HG03565 (cell line): Measurements from ENCODE around the gene SERPINA10.

Source experiments
- ATAC-seq: cut with Tn5 transposase; IDR thresholded peaks from one replicate; pipeline ENCODE4 v1.9.1; 2021; ENCODE audit warnings: mild to moderate bottlenecking, moderate library complexity; ENCODE audit not compliant: unreplicated experiment

The SERPINA10 gene, protein sequence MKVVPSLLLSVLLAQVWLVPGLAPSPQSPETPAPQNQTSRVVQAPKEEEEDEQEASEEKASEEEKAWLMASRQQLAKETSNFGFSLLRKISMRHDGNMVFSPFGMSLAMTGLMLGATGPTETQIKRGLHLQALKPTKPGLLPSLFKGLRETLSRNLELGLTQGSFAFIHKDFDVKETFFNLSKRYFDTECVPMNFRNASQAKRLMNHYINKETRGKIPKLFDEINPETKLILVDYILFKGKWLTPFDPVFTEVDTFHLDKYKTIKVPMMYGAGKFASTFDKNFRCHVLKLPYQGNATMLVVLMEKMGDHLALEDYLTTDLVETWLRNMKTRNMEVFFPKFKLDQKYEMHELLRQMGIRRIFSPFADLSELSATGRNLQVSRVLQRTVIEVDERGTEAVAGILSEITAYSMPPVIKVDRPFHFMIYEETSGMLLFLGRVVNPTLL

DNA sequence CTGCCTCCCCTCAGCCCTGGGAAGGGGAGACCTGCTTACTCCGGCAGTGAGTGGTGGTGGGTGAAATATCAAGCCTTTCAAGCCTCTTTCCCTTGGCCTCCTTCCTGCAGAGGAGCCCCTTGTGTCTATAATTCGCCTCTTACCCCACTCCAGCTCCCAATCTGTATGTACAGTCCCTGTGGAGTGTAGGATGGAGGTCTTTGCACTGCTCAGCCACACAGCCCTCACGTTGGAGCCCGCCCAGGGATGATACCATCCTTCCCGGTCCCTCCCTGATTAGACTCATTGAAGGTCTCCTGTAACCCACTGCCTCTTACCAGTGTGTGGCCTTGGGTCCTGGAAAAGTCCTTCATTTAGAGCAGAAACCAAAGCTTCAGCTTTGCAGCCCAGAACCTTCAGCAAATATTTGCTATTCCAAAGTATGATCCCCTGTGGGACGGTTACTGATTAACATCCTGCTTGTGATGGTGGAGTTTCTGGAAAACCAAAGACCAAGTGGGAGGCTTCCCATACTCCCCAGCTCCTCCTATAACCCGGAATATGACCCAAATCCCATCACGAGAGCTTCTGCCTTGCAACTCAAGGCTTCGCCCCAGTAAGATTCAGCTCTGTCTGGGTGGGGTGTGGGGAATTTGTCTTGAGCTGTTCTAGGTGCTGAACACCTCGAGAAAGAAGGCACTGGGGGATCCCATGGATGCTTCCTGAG, at the start of gene SERPINA10:
Gene SERPINA10, minus strand, starts transcription at position 397 of the 706 bp plus-strand sequence. CDS start 2,675 bp downstream, outside the sequence.
- no peak for ATAC-seq

DNA sequence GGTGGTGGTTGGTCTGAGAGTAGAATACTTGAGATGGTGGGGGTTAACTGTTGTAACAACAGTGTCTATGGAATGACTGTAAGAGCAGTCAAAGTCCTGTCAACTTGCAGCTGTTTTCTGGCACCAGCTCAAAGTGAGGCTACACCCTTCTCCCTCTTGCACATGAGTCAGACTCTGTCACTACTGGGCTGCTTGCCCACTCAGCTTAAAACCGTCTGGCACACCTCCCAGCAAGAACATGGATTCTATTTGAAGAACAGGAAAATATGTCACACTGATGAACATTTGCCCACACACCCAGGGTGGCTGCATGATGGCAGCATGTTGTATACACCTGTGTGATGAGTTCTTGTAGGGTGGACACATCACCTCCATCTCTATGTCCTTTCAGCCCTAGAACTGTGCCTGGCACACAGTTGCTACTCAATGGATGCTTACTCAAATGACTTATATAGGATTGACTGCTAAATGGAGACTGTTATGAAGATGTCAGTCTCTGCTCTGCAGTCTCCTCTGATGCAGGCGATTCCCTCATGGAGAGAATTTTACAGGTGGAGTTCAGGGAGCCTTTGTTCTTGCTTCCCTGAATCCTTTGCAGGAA, 49.4 kb upstream of the SERPINA10 start:
- ATAC-seq, result no peak

DNA sequence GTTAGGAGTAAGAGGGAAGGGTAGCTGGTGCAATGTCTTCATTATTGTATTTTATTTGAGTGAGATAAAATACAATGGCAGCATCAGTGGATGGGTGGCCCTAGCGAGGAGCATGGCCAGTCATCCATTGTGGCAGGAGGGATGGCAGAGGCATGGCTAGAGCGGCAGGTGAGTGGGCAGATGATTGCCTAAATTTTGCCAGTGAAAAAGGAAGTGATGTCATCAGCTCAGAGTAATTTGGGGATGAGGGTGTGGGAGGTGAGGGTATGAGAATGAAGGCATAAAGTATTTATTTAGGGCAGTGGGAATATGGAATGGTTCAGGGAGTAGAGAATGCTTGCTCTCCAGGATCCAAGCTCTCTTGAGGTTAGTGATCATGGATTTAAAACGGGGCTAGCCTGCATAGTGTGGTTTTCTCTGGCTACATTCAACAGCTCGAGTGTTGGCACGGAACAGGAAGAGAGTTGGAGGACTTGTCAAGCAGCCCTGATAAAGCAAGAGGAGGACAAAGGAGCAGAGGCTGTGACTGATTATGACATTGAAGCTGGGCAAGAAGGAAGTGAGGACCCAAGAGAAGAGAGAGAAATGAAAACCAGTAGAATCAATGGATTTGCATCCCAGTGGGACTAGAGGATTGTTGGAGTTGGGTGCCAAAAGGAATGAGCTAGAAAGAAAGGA, 48.7 kb upstream of the SERPINA10 start:
- ATAC-seq, result no peak

DNA sequence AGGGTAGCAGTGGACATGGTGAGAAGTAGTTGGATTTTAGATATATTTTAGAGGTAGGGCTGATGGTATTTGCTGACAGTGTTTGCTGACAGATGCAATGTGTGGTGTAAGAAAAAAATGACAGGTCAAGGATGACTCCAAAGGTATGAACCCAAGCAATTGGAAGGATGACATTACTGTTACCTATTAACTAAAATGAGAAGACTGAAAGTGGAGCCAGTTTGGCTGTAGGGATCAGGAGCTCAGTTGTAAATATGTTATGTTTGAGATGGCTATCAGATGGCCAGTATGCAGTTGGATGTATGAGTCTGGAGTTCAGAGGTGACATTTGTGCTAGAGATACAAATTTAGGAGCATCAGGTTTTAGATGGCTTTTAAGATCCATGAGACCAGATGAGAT, 47.5 kb upstream of the SERPINA10 start:
- ATAC-seq, result no peak

DNA sequence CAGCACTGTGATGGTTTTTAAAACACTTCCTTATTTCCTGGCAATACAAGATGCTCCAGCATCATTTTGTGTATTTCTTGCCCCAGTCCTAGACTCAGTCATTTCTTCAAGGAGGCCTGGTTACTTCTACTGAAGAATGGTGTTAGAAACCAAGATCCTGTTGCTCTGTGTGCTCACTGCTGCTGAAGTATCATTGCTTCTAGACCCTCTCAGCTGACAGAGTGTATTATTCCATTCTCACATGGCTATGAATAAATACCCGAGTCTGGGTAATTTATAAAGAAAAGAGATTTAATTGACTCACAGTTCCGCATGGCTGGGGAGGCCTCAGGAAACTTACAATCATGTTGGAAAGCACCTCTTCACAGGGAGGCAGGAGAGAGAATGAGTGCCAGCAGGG, 45.0 kb upstream of the SERPINA10 start:
- no peak for ATAC-seq

DNA sequence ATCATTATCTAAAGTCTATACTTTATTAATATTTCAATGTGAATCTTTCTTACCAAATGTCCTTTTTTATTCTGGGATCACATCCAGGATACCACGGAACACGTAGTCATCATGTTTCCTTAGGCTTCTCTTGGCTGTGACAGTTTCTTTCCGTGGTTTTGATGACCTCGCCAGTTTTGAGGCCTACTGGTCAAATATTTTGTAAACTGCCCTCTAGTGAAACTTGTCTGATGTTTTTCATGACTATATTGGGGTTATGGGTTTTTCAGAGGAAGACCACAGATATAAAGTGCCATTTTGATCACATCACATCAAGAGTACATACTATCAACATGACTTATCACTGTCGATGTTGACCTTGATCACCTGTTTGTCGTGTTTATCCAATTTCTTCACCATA, 44.2 kb upstream of the SERPINA10 start:
- ATAC-seq, result no peak

DNA sequence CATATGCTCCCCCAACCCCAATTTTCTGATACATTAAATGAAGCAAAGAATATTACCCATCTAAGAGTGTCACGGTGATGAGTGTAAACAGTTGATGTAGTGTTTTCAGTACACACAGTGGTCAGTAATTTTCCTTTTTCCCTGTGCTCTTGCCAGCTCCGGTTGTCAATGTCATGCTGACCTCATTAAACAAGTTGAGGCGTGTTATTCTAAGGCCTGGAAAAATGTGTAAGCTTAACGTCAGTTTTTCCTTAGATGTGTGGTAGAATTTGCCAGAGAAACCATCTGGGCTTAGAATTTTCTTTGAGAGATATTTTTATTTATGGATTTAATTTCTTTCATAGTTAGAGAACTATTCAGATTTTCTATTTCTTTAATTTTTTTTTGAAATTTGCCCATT, 41.8 kb upstream of the SERPINA10 start:
- ATAC-seq, result no peak

DNA sequence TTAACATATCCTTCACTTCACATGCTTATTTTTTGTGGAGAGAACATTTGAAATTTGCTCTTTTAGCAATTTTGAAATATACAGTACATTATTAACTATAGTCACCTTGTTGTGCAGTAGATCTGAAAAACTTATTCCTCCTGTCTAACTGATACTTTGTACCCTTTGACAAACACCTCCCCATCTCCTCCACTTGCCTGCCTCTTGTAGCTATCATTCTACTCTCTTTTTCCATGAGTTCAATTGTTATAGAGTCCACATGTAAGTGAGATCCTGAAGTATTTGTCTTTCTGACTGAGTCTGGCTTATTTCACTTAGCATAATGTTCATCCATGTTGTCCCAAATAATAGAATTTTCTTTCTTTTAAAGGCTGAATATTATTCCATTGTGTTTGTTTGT, 39.5 kb upstream of the SERPINA10 start:
- no peak for ATAC-seq

DNA sequence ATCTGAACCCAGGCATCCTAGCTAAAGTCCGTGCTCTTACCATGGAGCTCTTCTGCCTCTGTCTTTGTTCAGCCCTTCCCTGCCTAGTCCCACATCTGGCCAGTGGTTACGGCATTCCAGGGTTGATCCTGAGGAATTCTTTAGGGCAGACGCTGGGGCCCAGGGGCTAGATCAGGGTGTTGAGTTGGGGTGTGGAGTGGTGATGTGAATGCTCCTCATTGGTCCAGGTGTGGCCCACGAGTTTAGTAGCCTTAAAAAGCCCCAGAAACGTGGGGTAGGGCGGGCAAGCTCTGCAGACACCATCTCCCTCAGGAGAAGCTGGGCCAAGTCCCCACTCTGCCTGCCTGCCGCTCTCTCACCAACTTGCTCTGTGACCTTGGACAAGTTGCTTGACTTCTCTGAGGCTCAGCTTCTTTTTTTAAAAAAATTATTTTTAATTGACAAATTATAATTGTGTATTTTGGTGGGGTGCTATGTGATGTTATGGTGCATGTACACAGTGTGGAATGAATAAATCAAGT, 39.1 kb upstream of the SERPINA10 start:
- no peak for ATAC-seq

DNA sequence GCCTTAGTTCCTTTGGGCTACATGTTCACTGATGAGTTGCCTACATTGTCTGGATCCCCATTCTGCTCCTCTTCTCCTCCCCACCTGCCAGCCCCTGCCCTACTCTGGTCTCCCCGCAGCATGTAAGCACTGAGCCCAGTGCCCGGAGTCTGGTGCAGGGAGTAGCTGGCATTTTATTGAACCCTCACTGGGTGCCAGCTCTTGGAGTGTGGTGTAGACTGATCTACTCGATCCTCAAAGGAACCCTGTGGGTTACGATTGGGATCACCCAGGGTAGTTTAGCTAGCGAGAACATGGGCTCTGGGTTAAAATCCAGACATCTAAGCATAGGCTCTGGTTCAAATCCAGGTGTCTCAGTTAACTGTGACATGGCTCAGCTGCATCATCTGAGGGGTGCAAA, 38.4 kb upstream of the SERPINA10 start:
- ATAC-seq, result no peak

DNA sequence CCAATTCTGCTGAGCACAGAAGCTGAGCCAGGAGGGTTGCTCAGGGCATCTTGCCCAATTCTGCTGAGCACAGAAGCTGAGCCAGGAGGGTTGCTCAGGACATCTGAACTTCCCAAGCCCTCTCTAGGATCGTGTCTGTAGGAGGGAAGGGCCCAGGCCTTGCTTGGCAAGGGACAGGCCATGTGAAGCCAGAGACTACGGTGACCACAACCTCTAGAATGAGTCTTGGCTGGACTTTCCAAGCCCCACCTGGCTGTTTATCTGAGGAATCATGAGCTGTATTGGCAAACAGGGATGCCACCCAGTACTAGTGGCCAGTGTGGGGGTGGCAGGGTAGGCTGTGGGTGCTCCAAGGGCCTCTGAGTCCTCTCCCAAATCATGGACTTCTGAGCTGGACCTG, 37.8 kb upstream of the SERPINA10 start:
- ATAC-seq, result no peak

DNA sequence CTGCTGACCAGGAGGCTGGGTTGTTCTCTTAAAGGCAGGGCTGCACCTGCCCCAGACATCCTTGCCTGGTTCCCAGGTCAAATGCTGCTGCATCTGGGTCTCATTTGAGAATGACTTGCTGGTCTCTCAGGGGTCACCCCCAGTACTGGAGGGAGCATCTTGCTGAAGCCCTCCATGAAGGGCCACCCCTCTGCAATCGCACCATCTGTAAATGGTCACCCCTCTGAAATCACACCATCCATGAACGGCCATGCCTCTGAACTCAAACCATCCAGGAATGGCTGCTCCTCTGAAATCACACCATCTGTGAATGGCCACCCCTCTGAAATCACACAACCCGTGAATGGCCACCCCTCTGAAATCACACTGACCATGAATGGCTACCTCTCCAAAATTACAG, 37.4 kb upstream of the SERPINA10 start:
- ATAC-seq, result no peak

DNA sequence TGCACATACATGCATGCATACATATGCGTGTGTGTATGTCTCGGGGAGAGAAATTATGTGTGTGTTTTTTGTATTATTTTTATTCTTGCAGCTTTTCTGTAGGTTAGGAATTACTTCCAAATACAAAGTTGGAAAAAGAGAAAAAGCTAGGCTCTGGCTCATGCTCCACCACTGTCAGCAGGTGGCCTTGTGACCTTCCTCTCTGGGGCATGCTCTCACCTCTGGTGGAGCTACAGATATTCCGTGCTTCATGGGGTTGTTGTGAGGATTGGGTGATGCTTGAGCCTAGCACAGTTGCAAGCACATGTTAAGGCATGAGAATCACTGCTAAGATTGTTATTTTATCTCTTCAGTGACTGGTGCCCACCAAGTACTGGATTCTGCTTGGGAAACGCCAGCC, 36.8 kb upstream of the SERPINA10 start:
- ATAC-seq, result no peak

DNA sequence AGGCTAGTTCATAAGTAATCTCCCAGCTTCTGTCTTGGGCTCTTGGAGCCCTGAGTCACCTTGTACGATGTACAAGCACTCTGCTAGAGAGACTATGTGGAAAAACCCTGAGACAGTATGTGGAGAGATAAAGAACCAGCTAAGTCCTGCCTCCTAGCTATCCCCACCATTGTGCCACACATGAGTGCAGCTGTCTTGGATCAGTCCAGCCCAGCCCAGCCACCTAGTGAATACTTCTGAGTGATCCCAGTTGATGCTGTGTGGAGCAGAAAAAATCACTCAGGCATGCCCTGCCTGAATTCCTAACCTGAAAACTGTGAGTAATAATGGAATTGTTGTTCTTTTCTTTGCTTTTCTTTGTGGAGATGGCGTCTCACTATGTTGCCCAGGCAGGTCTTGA, 35.1 kb upstream of the SERPINA10 start:
- ATAC-seq, result no peak

DNA sequence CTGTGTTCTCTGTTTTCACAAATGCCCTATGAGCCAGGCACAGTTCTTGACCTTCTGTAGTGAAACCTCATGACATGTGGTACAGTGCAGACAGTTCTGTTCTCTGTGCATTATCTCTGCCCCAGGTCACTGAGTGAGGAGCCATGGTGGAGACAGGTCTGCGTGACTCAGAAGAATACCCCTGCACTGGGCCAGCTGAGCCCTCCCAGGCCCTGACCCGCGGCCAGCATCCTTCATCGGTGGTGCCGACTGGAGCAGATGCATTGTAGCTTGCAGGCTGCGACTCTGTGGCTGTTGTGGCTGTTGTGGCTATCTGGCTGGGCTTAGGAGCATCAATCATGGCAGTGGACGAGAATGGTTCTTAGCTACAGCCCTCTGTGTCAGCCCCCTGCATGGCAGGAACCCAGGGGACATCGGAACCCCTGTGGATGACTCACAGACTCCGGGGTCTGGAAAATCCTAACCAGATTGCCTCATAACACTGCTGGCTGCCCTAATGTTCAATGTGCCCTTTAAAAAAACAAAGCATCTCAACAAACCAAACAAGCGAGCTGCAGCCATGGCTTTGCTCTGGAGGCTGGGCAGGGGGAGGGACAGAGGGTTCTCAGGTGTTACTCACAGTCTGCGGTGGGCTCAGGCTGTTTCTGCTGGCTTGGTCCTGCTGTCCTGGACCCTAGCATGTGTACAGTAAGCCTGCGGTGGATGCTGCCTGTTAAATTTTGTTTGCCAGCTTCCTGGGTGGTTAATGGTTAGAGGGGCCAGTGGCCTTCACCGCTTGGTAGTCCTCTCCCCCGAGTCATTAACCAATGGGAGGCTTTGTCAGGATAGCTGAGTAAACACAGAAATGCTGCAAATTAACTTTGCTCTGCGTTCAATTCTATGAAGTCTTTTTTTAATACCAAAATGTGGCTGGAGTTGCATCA, 29.8 kb upstream of the SERPINA10 start, which contains the start of gene SERPINA6:
Gene SERPINA6, minus strand, starts transcription at position 689 of the 923 bp plus-strand sequence. CDS start 8,688 bp downstream, outside the sequence.
- no peak for ATAC-seq

DNA sequence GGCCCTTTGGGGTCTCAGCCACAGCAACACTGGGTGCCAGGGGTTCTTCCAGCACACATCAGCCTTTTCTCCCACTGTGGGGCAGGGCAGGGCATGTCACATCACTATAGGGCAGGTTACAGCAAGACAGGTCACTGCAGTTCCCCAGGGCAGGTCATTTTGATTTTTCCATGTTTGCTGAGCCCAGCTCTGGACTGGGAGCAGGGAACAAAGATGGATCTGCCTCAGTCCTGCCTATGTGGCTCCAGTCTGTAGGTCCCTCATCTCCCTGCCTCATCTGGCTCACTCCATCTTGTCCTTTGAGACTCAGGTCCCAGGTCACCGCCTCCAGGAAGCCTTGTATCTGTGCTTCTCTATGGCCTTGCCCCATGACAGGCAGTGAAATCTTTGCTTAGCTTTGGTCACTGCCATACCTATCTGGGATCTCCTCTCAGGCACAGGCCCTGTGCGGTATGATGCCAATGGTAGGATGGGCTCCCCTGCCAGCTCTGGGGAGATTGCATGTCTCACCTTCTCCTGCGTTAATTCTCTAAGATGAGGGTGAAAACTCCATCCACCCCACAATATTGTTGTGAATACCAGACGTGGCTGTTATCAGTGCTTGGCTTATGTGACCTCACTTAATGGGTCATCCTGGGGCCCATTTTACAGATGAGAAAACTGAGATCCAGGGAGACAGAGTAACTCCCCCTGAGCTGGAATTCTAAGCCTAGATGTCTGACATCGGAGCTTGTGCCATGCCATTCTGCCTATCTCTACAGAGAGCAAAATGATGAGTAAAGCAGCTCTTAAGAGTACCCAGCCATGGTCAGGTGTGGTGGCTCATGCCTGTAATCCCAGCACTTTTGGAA, 28.6 kb upstream of the SERPINA10 start:
- no peak for ATAC-seq

DNA sequence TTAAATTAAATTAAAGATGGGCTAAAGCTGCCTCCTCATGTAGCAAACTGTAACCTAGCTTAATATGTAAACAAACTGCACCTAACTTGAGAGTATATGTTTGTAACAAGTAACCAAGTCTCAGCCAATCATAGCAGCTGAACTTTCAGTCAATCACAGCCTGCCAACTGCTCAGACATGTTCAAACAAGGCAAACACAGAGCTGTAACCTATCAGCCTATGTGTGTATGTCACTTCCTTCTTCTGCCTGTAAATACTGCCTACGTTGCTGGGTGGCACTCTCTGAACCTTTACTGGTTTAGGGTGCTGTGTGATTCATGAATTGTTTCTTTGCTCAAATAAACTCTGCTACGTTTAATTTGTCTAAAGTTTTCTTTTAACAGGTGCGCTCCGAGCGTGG, 27.2 kb upstream of the SERPINA10 start:
- no peak for ATAC-seq

DNA sequence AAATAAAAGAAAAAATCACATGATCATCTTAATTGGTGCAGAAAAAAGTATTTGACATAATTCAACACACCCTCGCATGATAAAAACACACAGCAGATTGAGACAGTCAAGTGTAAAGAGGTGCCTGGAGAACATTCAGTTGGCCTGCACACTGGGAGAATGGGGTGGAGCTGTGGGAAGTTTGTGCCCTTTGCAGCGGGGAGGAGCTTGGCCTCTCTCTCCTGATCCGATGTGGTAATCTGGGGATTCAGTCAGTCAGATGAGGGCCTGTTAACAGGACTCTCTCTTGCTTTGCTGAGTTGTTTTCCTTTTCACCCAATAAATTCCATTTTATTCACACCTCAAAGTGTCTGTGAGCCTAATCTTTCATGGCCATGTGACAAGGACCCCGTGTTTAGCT, 24.2 kb upstream of the SERPINA10 start:
- ATAC-seq, result no peak

DNA sequence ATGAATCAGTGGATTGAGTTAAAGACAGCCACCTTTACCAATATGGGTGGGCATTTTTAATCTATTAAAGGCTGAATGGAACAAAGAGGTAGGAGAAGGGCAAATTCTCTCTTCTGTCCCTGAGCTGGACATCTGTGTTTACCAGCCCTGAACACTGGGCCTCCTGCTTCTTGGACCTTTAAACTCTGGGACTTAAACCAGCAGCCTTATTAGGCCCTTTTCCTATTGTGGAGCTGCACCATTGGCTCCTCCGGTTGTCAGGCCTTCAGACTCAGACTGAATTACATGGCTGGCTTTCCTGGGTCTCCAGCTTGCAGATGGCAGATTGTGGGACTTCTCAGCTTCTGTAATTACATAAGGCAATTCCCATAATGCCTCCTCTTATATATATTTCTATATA, 23.6 kb upstream of the SERPINA10 start:
- ATAC-seq, result no peak
